ENCODE measurements around the gene MSI2. TPM values are rescaled to one million over a fixed set of nuclear protein-coding genes. Genes with fewer than 3 reads are reported as not detected.

The MSI2 gene
- total and polyA plus RNA-seq, 7 donors, result 37.6 to 133 (median 87.1) TPM

DNA sequence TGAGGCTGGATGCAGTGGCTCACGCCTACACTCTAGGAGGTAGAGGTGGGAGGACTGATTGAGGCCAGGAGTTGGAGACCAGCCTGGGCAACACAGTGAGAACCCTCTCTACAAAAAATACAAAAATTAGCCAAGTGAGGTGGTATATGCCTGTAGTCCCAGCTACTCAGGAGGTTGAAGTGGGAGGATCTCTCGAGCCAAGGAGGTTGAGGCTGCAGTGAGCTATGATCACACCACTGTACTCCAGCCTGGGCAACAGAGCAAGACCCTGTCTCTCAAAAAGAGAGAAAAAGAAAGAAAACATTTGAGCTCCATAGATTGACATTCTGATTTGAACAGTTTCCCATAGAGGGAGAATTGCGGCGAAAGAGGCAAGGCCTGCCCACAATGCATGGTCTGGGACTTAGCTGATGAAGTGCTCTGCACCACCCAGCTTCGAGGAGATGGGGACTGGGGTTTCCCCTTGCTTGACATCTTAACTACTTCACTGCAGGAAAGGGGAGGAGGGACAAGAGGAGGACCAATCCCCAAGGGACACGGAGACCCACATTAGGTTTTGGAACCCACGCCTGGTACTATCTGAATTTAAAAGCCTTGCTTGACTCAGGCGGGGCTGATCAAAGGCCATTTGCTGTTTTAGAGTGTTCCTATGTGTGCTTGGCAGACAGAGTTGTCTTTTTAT lies 21.7 kb downstream of the MSI2 start:
- peaks cover 0 to 3% of the 10 kb centered on the region in 2 donors for H3K36me3 ChIP-seq (ENCODE audit: insufficient read depth in 1 of 2, low read depth in 1 of 2)

DNA sequence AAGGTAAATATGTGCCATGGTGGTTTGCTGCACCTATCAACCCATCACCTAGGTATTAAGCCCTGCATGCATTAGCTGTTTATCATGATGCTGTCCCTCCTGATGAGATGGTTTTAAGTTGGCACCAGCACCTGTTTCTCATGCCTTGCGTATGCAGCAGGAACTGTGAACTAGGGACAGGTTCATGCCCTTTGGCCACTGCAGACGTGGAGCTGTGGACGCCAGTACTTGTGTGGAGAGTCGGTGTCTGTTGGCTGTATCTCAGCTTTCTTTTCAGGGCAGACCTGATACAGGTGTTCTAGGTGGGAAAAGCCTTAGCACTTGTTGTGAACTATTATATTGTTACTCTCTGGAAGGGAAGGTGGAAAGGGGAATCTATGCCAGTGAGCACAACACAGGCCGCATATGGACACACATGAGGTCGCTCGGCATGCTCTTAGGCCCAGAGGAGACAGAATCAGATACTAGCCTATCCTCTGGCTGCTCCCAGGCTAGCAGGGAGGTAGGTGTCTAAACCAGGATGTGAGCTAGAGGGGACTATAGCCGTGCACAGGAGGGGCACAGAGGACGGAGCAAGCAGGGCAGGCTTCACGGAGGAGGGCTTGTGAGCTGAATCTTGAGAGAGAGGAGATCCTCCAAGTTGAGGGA lies 22.5 kb downstream of the MSI2 start:
- ATAC-seq (no peak), DNase-seq (no peak)
- Histone ChIP-seq H3K4me1 (peaks cover 51% of the 10 kb centered on the region), H3K27me3 (ENCODE audit: insufficient read depth in 3 of 3, low read length in 2 of 3) (no peaks in the 10 kb centered on the region), H3K9me3 (no peaks in the 10 kb centered on the region), H3K27ac (no peak overlapping the region), H3K36me3 (ENCODE audit: insufficient read depth in 1 of 2, low read depth in 1 of 2) (peaks cover 0 to 3% of the 10 kb centered on the region in 2 donors), H3K4me3 (no peak overlapping the region)
- WGBS, 3 donors, result 74 to 88% (median 84%) methylated on average over 10 of the region's 10 CpGs
- TF ChIP-seq, protein P1, sequence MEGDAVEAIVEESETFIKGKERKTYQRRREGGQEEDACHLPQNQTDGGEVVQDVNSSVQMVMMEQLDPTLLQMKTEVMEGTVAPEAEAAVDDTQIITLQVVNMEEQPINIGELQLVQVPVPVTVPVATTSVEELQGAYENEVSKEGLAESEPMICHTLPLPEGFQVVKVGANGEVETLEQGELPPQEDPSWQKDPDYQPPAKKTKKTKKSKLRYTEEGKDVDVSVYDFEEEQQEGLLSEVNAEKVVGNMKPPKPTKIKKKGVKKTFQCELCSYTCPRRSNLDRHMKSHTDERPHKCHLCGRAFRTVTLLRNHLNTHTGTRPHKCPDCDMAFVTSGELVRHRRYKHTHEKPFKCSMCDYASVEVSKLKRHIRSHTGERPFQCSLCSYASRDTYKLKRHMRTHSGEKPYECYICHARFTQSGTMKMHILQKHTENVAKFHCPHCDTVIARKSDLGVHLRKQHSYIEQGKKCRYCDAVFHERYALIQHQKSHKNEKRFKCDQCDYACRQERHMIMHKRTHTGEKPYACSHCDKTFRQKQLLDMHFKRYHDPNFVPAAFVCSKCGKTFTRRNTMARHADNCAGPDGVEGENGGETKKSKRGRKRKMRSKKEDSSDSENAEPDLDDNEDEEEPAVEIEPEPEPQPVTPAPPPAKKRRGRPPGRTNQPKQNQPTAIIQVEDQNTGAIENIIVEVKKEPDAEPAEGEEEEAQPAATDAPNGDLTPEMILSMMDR (IDR thresholded peaks at IDR 0.05), result no peak
- intact Hi-C loops (cut with DNase I), result no loop called here

More for the DNA sequence above, 21.7 kb downstream of the MSI2 start:
- no peaks in the 10 kb centered on the region for H3K9me3 ChIP-seq
- H3K27ac ChIP-seq, result no peak overlapping the region
- no peaks in the 10 kb centered on the region for H3K27me3 ChIP-seq (ENCODE audit: insufficient read depth in 3 of 3, low read length in 2 of 3)
- WGBS, 3 donors, result 83 to 89% (median 88%) methylated on average over 8 of the region's 8 CpGs
- peaks cover 47% of the 10 kb centered on the region for H3K4me1 ChIP-seq
- intact Hi-C loops (cut with DNase I), result no loop called here
- DNase-seq (no peak), ATAC-seq (no peak)
- H3K4me3 ChIP-seq, result no peak overlapping the region
- TF ChIP-seq, protein P1 (IDR thresholded peaks at IDR 0.05), result no peak

DNA sequence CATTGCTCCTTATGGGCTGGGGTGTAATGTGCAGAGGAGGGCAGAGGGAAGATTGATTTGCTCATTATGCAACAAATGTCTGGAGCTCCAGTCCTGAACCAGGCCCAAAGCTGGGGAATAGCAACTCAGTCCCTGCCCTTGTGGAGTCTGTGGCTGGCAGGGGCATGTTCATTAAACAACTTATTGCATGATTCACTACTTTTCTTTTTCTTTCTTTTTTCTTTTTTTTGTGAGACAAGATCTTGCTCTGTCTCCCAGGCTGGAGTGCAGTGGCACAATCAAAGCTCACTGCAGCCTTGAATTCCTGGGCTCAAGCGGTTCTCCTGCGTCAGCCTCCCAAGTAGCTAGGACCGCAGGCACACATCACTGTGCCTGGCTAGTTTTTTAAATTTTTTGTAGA lies 23.1 kb downstream of the MSI2 start:
- intact Hi-C loops (cut with DNase I), result no loop called here
- peaks cover 49% of the 10 kb centered on the region for H3K4me1 ChIP-seq
- ATAC-seq, result no peak

DNA sequence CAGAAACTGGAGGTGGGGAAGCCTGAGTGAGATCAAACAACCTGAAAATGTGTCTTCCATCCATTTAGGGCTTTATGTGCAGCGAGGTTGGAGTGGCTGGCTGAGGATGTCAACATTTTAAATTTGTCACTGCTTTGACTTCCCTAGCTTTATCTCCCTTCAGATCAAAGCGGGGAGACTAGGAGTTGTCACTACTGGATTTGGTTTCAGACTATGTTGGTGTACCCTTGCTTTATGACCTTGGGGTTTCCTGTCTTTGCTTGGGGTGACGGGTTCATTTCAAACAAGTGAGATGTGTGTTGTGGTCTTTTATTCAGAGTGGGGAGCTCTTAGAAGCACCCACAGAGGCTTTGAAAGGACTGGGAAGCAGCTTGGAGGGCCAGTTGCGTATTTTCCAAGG lies 25.6 kb downstream of the MSI2 start:
- Histone ChIP-seq H3K9me3 (no peaks in the 10 kb centered on the region), H3K27ac (peak overlapping the region; percentile 91), H3K36me3 (ENCODE audit: insufficient read depth in 1 of 2, low read depth in 1 of 2) (no peaks in the 10 kb centered on the region), H3K4me1 (peaks cover 50% of the 10 kb centered on the region), H3K4me3 (no peak overlapping the region), H3K27me3 (ENCODE audit: insufficient read depth in 3 of 3, low read length in 2 of 3) (no peaks in the 10 kb centered on the region)
- DNase-seq (no peak), ATAC-seq (peak in 1 of 4 donors; percentile 15)
- WGBS, 3 donors, result 57 to 75% (median 60%) methylated on average over 4 of the region's 4 CpGs
- TF ChIP-seq, protein P1 (IDR thresholded peaks at IDR 0.05), result no peak
- intact Hi-C loops (cut with DNase I), result loop anchor here in 1 of 2 donors (10.0 kb wide), 1 partner anchor 293 kb away; no protein-coding TSS in a partner anchor

More for the DNA sequence above, 23.1 kb downstream of the MSI2 start:
- H3K27ac ChIP-seq, result no peak overlapping the region
- H3K36me3 ChIP-seq (ENCODE audit: insufficient read depth in 1 of 2, low read depth in 1 of 2), result peaks cover 0 to 3% of the 10 kb centered on the region in 2 donors
- H3K4me3 ChIP-seq, result no peak overlapping the region
- no peak for DNase-seq
- WGBS, 3 donors, result 92 to 97% (median 97%) methylated on average over 3 of the region's 3 CpGs
- H3K27me3 ChIP-seq (ENCODE audit: insufficient read depth in 3 of 3, low read length in 2 of 3), result no peaks in the 10 kb centered on the region
- no peaks in the 10 kb centered on the region for H3K9me3 ChIP-seq
- TF ChIP-seq, protein P1 (IDR thresholded peaks at IDR 0.05), result no peak

All from psoas muscle (tissue), 8 donors.